ENCODE results near the gene MAST3. TPM values are rescaled to one million over a fixed set of nuclear protein-coding genes. Genes with fewer than 3 reads are reported as not detected.

The MAST3 gene
- polyA plus RNA-seq, 1 donor from 2014 or later: 2.3 TPM

GRCh38 chr19:18068395-18068794 is 29.2 kb upstream of the MAST3 start:
- Histone ChIP-seq H3F3A (ENCODE audit: insufficient read depth, low read length, poor library complexity, severe bottlenecking) (no peaks in the 10 kb centered on the region), H3K4me3 (ENCODE audit: low read length) (no peak overlapping the region), H3K9me2 (ENCODE audit: insufficient read depth, low read length) (no peaks in the 10 kb centered on the region), H3K79me2 (replicated peaks; ENCODE audit: insufficient read depth, low read length) (no peaks in the 10 kb centered on the region), H3K9ac (ENCODE audit: low read length) (no peak overlapping the region), H3K9me3 (ENCODE audit: low read length) (no peaks in the 10 kb centered on the region), H3K4me2 (ENCODE audit: low read length) (no peak overlapping the region), H2AFZ (ENCODE audit: low read depth, low read length) (no peak overlapping the region), H4K20me1 (ENCODE audit: insufficient read depth) (no peaks in the 10 kb centered on the region), H3K36me3 (ENCODE audit: insufficient read depth, low read length) (no peaks in the 10 kb centered on the region), H3K27ac (ENCODE audit: low read length) (no peak overlapping the region), H3K27me3 (ENCODE audit: insufficient read depth, low read depth, low read length) (no peaks in the 10 kb centered on the region)
- no peak for TF ChIP-seq RAD21 (conservative IDR thresholded peaks at IDR 0.05)
- no peak for TF ChIP-seq EZH2 (IDR thresholded peaks at IDR 0.05; ENCODE audit: borderline replicate concordance, insufficient read depth, low read length, poor library complexity, severe bottlenecking)
- no peak for TF ChIP-seq MXI1 (conservative IDR thresholded peaks at IDR 0.05; ENCODE audit: poor library complexity, severe bottlenecking)
- TF ChIP-seq CTCF (IDR thresholded peaks at IDR 0.05; ENCODE audit: poor library complexity, severe bottlenecking): no peak
- no peak for TF ChIP-seq POLR2AphosphoS5 (IDR thresholded peaks at IDR 0.05)
- TF ChIP-seq TAF1 (IDR thresholded peaks at IDR 0.05; ENCODE audit: low read depth): no peak
- no peak for TF ChIP-seq EP300 (conservative IDR thresholded peaks at IDR 0.05; ENCODE audit: poor library complexity, severe bottlenecking)
- no peak for TF ChIP-seq SMC3 (conservative IDR thresholded peaks at IDR 0.05; ENCODE audit: poor library complexity)
- TF ChIP-seq REST (IDR thresholded peaks at IDR 0.05; ENCODE audit: borderline replicate concordance): no peak

- Histone ChIP-seq H3K9ac (ENCODE audit: low read length) (no peak overlapping the region), H3K4me2 (ENCODE audit: low read length) (no peak overlapping the region), H3K4me3 (ENCODE audit: low read length) (no peak overlapping the region), H3K27me3 (ENCODE audit: insufficient read depth, low read depth, low read length) (no peaks in the 10 kb centered on the region), H3K9me3 (ENCODE audit: low read length) (no peaks in the 10 kb centered on the region), H4K20me1 (ENCODE audit: insufficient read depth) (no peaks in the 10 kb centered on the region), H3K9me2 (ENCODE audit: insufficient read depth, low read length) (no peaks in the 10 kb centered on the region), H2AFZ (ENCODE audit: low read depth, low read length) (no peak overlapping the region), H3K36me3 (ENCODE audit: insufficient read depth, low read length) (no peaks in the 10 kb centered on the region), H3K27ac (ENCODE audit: low read length) (no peak overlapping the region), H3F3A (ENCODE audit: insufficient read depth, low read length, poor library complexity, severe bottlenecking) (no peaks in the 10 kb centered on the region), H3K79me2 (replicated peaks; ENCODE audit: insufficient read depth, low read length) (no peaks in the 10 kb centered on the region)
- TF ChIP-seq MXI1 (conservative IDR thresholded peaks at IDR 0.05; ENCODE audit: poor library complexity, severe bottlenecking) (no peak), RAD21 (conservative IDR thresholded peaks at IDR 0.05) (no peak), POLR2AphosphoS5 (IDR thresholded peaks at IDR 0.05) (no peak), EP300 (conservative IDR thresholded peaks at IDR 0.05; ENCODE audit: poor library complexity, severe bottlenecking) (no peak), SMC3 (conservative IDR thresholded peaks at IDR 0.05; ENCODE audit: poor library complexity) (no peak), TAF1 (IDR thresholded peaks at IDR 0.05; ENCODE audit: low read depth) (no peak), REST (IDR thresholded peaks at IDR 0.05; ENCODE audit: borderline replicate concordance) (no peak), CTCF (IDR thresholded peaks at IDR 0.05; ENCODE audit: poor library complexity, severe bottlenecking) (no peak), EZH2 (IDR thresholded peaks at IDR 0.05; ENCODE audit: borderline replicate concordance, insufficient read depth, low read length, poor library complexity, severe bottlenecking) (no peak)
Observed at GRCh38 chr19:18069383-18069782, 28.2 kb upstream of the MAST3 start.
